Pancreas (tissue), 10 donors: ENCODE measurements around the gene UBAC2. TPM values are rescaled to one million over a fixed set of nuclear protein-coding genes. Genes with fewer than 3 reads are reported as not detected.

Experiments
- ATAC-seq, 4 donors: fragments of 200-7000 bp; cut with Tn5 transposase; one replicate each; pipeline versions ENCODE4 v1.8.0 to v1.9.1; 2020; ENCODE audit warnings: mild to moderate bottlenecking in 4 of 4, moderate library complexity in 4 of 4
- DNase-seq, 6 donors: peaks; one replicate each; pipeline ENCODE4 v3.0.0-alpha.2; 2020
- FAIRE-seq: peaks from 2 replicates; lab custom pipeline; 2012; peaks lifted over from hg19 to GRCh38; lab: Jason Lieb, UNC
- H3K27ac ChIP-seq, 4 donors: fragments of 200-600 bp; sonication (generic); 1 replicate in 3 of 4; 2 replicates in 1 of 4; pipeline versions ENCODE4 v1.5.0 to v1.8.0; 2020
- H3K27me3 ChIP-seq, 4 donors: fragments of 200-600 bp; one replicate each; pipeline ENCODE4 v1.8.0; 2021
- H3K36me3 ChIP-seq, 3 donors: fragments of 200-600 bp; sonication (generic) in 1 of 3; one replicate each; pipeline versions ENCODE4 v1.5.0 to v1.8.0; 2020 to 2021
- H3K4me1 ChIP-seq, 3 donors: fragments of 200-600 bp; one replicate each; pipeline ENCODE4 v1.8.0; 2021
- H3K4me3 ChIP-seq, 4 donors: fragments of 200-600 bp; sonication (generic) in 2 of 4; one replicate each; pipeline versions ENCODE4 v1.5.0 to v1.8.0; 2020 to 2021
- H3K9me3 ChIP-seq, 4 donors: fragments of 200-600 bp; one replicate each; pipeline ENCODE4 v1.8.0; 2021
- WGBS, 2 donors: extraction: QIAGEN DNeasy Blood & Tissue Kit; methylation state at CpG; one replicate each; pipeline ENCODE4 v1.1.7; 2013; 5-methylcytosine and 5-hydroxymethylcytosine counted together
- intact Hi-C, 3 donors: fragments of 100-400 bp; cut with DNase I; formaldehyde crosslinking; loops; one replicate each; pipeline versions ENCODE4 v1.11.1 to v1.14.2; 2022
- polyA plus RNA-seq, 2 donors: library from polyadenylated mRNA; stranded (reverse); fragments of 200-250 nt; gene quantifications; one replicate each; pipeline ENCODE4 v1.2.3, GENCODE V29; 2013
- total RNA-seq, 6 donors: library from RNA; stranded (reverse); fragmentation: NEBNext Ultra II Directional in 4 of 6; extraction: Animal tissue kit (Norgen Biotek cat#: 25700) in 4 of 6; gene quantifications; one replicate each; pipeline versions ENCODE4 v1.2.1 to v1.2.4, GENCODE V29; 2021 to 2023
- TF ChIP-seq, protein P1 (sequence below), 4 donors: fragments of 200-600 bp; sonication (generic) in 3 of 4; IDR thresholded peaks; one replicate each; pipeline versions ENCODE4 v1.5.0 to v1.8.0; 2021; ENCODE audit warnings: antibody characterized with exemption in 4 of 4
- donor health status: healthy with polysubstance abuse.
- donor health status: DM: no; HTN: no; CAD: no; lungs with moderate emphysema.
- donor health status: DM: no; HTN: no; CAD: no.
- donor health status: control.
- donor health status: control.
- donor health status: Bipolar disorder and iron deficiency.
- donor health status: DM: yes; HTN: yes; CAD: no.
- donor health status: DM: no; HTN: no; CAD: no.
- donor health status: DM: no; HTN: no; CAD: no.
- donor health status: DM: yes; HTN: yes; CAD: no.

The UBAC2 gene
- total and polyA plus RNA-seq, 8 donors: 17.5 to 29.5 (median 26.9) TPM

DNA sequence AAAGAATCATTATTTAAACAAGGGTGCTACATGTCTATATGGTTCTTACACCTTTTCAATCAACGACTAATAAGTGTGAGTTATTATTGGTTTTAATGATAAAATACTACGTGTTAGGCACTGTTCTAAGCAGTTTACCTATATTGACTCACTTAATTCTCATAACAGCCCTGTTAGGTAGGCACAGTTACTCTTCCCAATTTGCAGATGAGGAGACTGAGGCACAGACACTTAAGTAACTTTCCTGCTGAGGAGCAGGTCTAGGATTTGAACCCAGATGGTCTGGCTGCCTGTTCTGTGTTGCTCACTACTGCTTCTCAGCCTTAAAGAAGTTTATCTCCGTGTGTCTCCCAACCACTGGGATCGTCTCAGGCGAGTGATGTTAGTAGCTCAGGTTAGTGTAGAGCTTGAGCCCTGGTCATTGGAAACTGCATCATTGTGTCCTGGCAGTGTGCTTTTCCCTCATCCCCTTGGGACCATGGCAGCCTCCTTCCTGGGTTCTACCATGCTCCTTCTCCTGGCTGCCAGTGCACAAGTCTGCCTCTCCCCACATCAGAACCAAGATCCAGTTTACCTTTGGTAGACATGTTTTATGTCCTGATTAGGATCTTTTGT lies 10.9 kb downstream of the UBAC2 start:
- H3K4me1 ChIP-seq: no peaks in the 10 kb centered on the region
- no peak overlapping the region for H3K27ac ChIP-seq
- intact Hi-C loops: no loop called here
- H3K9me3 ChIP-seq: no peaks in the 10 kb centered on the region
- H3K27me3 ChIP-seq: no peaks in the 10 kb centered on the region
- DNase-seq (no peak), ATAC-seq (no peak), FAIRE-seq (no peak)
- 92% methylated on average over 5 of the region's 5 CpGs for WGBS, 2 donors
- no peaks in the 10 kb centered on the region for H3K36me3 ChIP-seq
- TF ChIP-seq, protein P1, sequence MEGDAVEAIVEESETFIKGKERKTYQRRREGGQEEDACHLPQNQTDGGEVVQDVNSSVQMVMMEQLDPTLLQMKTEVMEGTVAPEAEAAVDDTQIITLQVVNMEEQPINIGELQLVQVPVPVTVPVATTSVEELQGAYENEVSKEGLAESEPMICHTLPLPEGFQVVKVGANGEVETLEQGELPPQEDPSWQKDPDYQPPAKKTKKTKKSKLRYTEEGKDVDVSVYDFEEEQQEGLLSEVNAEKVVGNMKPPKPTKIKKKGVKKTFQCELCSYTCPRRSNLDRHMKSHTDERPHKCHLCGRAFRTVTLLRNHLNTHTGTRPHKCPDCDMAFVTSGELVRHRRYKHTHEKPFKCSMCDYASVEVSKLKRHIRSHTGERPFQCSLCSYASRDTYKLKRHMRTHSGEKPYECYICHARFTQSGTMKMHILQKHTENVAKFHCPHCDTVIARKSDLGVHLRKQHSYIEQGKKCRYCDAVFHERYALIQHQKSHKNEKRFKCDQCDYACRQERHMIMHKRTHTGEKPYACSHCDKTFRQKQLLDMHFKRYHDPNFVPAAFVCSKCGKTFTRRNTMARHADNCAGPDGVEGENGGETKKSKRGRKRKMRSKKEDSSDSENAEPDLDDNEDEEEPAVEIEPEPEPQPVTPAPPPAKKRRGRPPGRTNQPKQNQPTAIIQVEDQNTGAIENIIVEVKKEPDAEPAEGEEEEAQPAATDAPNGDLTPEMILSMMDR (IDR thresholded peaks at IDR 0.05): no peak
- no peak overlapping the region for H3K4me3 ChIP-seq

DNA sequence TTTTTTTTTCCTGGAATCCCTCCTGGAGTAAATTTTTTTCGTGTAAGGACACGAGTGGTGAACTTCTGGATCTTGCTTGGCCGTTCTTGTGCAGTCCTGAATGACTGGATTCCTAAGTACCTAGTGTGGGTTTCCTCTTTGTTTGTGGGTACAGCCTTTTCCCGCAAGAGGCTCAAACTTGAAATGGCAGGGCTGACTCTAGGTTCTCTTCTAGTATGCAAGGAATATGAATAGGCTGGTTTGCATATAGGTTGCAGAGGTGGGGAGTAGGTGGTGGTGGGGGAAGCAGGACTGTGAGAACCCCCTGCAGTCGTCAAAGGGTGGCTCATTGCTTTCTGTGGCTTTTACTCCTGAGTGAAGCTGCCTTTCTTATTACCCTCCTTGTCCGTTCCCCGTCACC lies 13.6 kb downstream of the UBAC2 start:
- no peaks in the 10 kb centered on the region for H3K9me3 ChIP-seq
- H3K4me3 ChIP-seq: no peak overlapping the region
- no peak overlapping the region for H3K27ac ChIP-seq
- H3K4me1 ChIP-seq: peaks cover 10 to 17% (median 10%) of the 10 kb centered on the region in 3 donors
- 77 to 80% methylated on average over 7 of the region's 7 CpGs for WGBS, 2 donors
- H3K36me3 ChIP-seq: no peaks in the 10 kb centered on the region
- DNase-seq: no peak
- H3K27me3 ChIP-seq: no peaks in the 10 kb centered on the region
- ATAC-seq: no peak
- TF ChIP-seq, protein P1 (IDR thresholded peaks at IDR 0.05): no peak
- FAIRE-seq: no peak
- intact Hi-C loops: no loop called here

DNA sequence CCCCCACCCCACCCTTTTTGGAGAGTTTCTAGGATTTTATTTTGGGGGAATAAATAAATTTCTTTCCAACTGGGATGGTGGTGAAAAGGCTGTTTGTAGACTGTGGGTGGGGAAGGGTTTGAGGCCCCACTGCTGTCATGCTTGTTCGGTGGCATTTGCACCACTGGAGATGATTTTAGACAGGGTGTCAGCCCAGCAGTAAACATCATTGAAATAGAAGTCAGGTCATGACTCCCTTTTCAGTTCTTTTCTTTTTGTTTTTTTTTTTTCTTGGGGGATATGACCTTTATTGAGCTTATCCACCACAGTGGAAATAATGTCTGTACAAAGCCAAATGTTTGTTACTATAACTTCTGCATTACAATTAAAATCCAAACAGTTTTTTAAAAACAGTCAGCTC lies 14.1 kb downstream of the UBAC2 start:
- H3K36me3 ChIP-seq: no peaks in the 10 kb centered on the region
- ATAC-seq (no peak), FAIRE-seq (no peak), DNase-seq (no peak)
- H3K4me1 ChIP-seq: peaks cover 10 to 19% (median 10%) of the 10 kb centered on the region in 3 donors
- WGBS, 2 donors: 61 to 84% methylated on average over 1 of the region's 1 CpG
- H3K27ac ChIP-seq: no peak overlapping the region
- intact Hi-C loops: no loop called here
- H3K27me3 ChIP-seq: no peaks in the 10 kb centered on the region
- no peaks in the 10 kb centered on the region for H3K9me3 ChIP-seq
- TF ChIP-seq, protein P1 (IDR thresholded peaks at IDR 0.05): no peak
- no peak overlapping the region for H3K4me3 ChIP-seq

DNA sequence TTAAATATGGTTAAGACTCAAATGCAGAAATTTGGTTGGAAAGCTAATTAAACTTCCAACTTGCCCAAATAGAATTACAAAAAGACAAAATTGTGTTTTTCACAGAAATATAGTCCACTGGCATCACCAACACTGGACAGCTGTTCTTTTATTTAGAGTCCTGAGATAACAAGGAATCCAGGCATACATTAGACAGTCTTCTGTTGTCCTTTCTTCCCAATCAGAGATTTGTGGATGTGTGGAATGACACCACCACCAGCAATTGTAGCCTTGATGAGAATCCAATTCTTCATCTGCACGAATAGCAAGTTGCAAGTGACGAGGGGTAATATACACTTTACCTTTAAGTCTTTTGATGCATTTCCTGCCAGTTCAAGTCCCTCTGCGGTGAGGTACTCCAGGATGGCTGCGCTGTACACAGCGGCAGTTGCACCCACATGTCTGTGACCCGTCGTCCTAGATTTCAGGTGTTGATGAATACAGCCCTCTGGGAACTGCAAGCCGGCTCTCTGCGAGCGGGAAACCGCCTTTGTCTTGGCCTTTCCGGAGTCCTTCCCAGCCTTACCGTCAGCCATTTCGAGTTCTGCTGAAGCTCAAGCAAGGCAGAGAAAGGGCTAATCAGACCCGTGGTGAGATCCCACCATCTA lies 14.7 kb downstream of the UBAC2 start:
- no peaks in the 10 kb centered on the region for H3K27me3 ChIP-seq
- H3K9me3 ChIP-seq: no peaks in the 10 kb centered on the region
- ATAC-seq (no peak), FAIRE-seq (no peak), DNase-seq (no peak)
- intact Hi-C loops: no loop called here
- H3K4me3 ChIP-seq: no peak overlapping the region
- TF ChIP-seq, protein P1 (IDR thresholded peaks at IDR 0.05): no peak
- H3K27ac ChIP-seq: no peak overlapping the region
- H3K36me3 ChIP-seq: no peaks in the 10 kb centered on the region
- 88 to 91% methylated on average over 15 of the region's 15 CpGs for WGBS, 2 donors
- peaks cover 10 to 23% (median 10%) of the 10 kb centered on the region in 3 donors for H3K4me1 ChIP-seq
